ENCODE results near the gene CALM1.

Gene CALM1

DNA sequence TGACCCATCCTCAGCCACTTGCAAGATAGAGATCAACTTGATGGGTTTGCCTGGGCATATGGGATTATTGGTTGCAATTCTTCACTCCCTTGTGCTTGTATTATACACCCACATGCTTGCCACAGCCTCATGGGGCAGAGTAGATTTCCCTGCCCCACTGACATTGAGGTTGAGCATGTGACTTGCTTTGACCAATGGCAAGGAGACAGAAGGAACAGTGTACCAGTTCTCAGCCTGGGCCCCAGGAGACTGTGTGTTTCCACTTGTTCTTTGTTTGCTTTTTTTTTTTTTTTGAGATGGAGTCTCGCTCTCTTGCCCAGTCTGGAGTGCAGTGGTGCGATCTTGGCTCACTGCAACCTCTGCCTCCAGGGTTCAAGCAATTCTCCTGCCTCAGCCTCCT, 31.8 kb downstream of the CALM1 start:
- TF ChIP-seq, protein P1, sequence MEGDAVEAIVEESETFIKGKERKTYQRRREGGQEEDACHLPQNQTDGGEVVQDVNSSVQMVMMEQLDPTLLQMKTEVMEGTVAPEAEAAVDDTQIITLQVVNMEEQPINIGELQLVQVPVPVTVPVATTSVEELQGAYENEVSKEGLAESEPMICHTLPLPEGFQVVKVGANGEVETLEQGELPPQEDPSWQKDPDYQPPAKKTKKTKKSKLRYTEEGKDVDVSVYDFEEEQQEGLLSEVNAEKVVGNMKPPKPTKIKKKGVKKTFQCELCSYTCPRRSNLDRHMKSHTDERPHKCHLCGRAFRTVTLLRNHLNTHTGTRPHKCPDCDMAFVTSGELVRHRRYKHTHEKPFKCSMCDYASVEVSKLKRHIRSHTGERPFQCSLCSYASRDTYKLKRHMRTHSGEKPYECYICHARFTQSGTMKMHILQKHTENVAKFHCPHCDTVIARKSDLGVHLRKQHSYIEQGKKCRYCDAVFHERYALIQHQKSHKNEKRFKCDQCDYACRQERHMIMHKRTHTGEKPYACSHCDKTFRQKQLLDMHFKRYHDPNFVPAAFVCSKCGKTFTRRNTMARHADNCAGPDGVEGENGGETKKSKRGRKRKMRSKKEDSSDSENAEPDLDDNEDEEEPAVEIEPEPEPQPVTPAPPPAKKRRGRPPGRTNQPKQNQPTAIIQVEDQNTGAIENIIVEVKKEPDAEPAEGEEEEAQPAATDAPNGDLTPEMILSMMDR (IDR thresholded peaks at IDR 0.05; ENCODE audit: low read depth, low read length, missing control alignments): no peak
- H3K4me3 ChIP-seq (ENCODE audit: low read depth, low read length): no peak overlapping the region
- no peak for DNase-seq (ENCODE audit: low read depth)

DNA sequence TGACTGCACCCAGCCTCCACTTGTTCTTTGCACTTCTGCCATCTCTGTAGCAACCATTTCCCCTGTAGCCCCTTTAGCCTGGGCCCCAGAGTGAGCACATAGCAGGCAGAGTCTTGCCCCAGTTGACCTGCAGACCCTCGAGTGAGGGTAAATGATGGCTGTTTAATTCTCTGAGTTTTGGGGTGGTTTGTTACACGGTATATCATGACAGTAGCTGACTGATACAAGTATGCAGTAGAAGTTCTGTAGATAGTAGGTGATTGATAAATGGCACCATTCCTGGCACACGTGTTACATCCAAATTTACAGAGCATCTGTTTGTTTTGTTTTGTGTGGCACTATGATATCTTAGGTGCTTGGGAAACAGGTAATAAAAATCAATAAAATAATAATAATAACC, 32.4 kb downstream of the CALM1 start:
- no peak for DNase-seq (ENCODE audit: low read depth)
- no peak overlapping the region for H3K4me3 ChIP-seq (ENCODE audit: low read depth, low read length)
- TF ChIP-seq, protein P1 (IDR thresholded peaks at IDR 0.05; ENCODE audit: low read depth, low read length, missing control alignments): no peak

DNA sequence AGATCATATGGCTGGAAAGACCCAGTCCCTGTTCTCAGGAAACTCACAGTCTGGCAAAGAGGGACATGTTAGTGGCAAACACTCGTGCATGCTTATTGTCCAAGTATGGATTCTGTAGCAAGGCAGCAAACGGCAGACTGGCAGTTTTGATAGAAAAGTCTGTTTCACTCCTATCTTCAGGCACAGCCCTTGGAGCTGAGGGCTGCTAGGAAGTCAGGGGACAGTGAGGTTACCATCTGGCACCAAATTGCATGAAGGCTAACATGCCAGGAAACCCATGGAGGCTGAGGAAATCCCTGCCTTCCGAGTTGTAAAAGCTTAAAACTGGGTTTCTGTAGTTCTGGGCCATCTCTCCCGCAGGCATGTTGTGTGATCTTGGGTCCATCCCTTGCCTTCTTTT, 32.9 kb downstream of the CALM1 start:
- DNase-seq (ENCODE audit: low read depth): no peak
- TF ChIP-seq, protein P1 (IDR thresholded peaks at IDR 0.05; ENCODE audit: low read depth, low read length, missing control alignments): no peak
- no peak overlapping the region for H3K4me3 ChIP-seq (ENCODE audit: low read depth, low read length)

DNA sequence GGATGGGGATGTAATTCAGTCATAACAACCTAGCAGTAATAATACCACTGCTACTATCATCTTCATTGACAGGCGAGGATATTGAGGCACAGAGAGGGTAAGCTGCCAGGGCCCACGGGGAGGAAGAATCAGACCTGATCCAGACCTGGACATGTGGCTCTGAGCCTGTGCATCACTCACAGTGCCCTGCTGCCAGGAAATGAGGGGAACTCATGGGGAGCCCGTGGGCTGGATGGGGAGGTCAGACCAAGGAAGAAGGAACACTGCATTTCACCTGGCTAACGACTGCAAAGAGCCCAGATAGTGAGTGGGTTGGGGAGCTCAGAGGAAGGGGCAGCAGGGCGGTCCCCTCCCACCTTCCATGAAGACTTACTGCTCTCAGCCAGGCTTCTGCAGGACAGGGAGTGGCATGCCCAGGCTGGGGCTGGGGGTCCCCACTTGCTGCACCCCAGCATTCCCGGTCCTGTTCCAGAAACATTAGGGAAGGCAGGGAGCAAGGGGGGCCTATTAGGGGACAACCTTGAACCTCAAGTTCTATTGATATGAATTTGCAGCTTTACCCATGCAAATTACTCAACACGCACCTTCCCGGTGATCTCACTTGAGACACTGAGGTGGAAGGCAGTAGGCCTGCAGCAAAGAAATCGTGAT, 37.7 kb downstream of the CALM1 start:
- H3K4me3 ChIP-seq (ENCODE audit: low read depth, low read length): no peak overlapping the region
- no peak for DNase-seq (ENCODE audit: low read depth)
- TF ChIP-seq, protein P1 (IDR thresholded peaks at IDR 0.05; ENCODE audit: low read depth, low read length, missing control alignments): no peak

DNA sequence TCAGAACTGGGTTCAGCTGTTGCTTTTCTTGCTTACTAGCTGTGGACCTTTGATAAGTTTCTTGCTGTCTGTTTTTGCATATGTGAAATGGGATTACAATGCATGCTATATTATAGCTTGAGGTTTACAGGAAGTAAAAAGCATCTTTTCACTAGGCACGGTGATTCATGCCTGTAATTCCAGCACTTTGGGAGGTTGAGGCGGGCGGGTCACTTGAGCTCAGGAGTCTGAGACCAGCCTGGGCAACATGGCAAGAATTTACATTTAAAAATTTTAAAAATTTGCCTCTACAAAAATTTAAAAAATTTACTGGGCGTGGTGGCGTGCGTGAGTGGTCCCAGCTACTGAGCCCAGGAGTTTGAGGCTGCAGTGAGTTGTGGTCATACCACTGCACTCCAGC, 42.0 kb downstream of the CALM1 start:
- no peak for DNase-seq (ENCODE audit: low read depth)
- TF ChIP-seq, protein P1 (IDR thresholded peaks at IDR 0.05; ENCODE audit: low read depth, low read length, missing control alignments): no peak
- H3K4me3 ChIP-seq (ENCODE audit: low read depth, low read length): no peak overlapping the region

DNA sequence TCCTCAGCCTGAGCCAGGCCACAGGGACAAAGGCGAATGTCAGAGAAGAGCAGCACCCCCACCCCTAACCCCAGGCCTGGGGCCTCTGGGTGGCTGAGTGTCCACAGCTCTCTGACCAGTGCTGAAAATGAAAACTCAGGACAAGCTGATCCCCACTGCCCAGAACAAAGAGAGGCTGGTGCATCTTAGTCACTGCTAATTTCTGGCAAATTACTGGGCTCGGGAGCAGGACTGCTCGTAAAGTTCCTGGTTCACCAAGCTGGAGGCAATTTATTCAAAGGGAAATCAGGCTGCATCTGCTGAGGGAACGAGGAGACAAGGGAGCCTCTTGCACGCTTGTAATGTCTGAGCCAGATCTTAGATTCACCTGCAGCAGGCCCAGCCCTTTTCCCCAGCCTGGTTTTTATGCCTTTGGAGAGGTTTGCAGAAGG, 43.2 kb downstream of the CALM1 start:
- no peak for DNase-seq (ENCODE audit: low read depth)

More for the DNA sequence above, 43.2 kb downstream of the CALM1 start:
- no peak overlapping the region for H3K4me3 ChIP-seq (ENCODE audit: low read depth, low read length)
- TF ChIP-seq, protein P1 (IDR thresholded peaks at IDR 0.05; ENCODE audit: low read depth, low read length, missing control alignments): no peak

Data from GM12864 (cell line).